ENCODE measurements around the gene FAHD2A. TPM values are rescaled to one million over a fixed set of nuclear protein-coding genes. Genes with fewer than 3 reads are reported as not detected.

FAHD2A gene
- total RNA-seq, 4 donors from 2014 or later: 10.7 to 112 (median 87.1) TPM

- Histone ChIP-seq H3K4me1 (peaks cover 0 to 23% (median 2%) of the 10 kb centered on the region in 4 donors), H3K27ac (no peak overlapping the region), H3K27me3 (no peaks in the 10 kb centered on the region), H3K9me3 (no peaks in the 10 kb centered on the region), H3K4me3 (no peak overlapping the region), H3K36me3 (no peaks in the 10 kb centered on the region)
- DNase-seq: no peak
- TF ChIP-seq CTCF (IDR thresholded peaks at IDR 0.05): no peak
- no peak for TF ChIP-seq POLR2A (IDR thresholded peaks at IDR 0.05)
Observed at GRCh38 chr2:95382686-95383634, 19.5 kb upstream of the FAHD2A start.

GRCh38 chr2:95383635-95384027 is 18.9 kb upstream of the FAHD2A start:
- Histone ChIP-seq H3K4me1 (peaks cover 0 to 23% (median 2%) of the 10 kb centered on the region in 4 donors), H3K9me3 (no peaks in the 10 kb centered on the region), H3K27me3 (no peaks in the 10 kb centered on the region), H3K36me3 (no peaks in the 10 kb centered on the region), H3K4me3 (no peak overlapping the region), H3K27ac (peak overlapping the region in 2 of 4 donors; percentile 91 to 94)
- TF ChIP-seq POLR2A (IDR thresholded peaks at IDR 0.05): no peak
- TF ChIP-seq CTCF (IDR thresholded peaks at IDR 0.05): no peak
- no peak for DNase-seq

DNA sequence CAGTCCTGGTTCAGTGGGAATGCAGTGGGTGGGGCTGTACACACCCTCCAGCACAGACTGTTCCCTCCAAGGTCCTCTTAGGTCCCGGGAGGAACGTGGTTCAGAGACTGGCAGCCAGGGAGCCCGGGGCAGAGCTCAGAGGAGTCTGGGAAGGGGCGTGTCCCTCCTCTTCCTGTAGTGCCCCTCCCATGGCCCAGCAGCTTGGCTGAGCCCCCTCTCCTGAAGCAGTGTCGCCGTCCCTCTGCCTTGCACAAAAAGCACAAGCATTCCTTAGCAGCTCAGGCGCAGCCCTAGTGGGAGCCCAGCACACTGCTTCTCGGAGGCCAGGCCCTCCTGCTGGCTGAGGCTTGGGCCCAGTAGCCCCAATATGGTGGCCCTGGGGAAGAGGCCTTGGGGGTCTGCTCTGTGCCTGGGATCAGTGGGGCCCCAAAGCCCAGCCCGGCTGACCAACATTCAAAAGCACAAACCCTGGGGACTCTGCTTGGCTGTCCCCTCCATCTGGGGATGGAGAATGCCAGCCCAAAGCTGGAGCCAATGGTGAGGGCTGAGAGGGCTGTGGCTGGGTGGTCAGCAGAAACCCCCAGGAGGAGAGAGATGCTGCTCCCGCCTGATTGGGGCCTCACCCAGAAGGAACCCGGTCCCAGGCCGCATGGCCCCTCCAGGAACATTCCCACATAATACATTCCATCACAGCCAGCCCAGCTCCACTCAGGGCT is 17.5 kb upstream of the FAHD2A start:
- Histone ChIP-seq H3K4me1 (peaks cover 0 to 33% (median 2%) of the 10 kb centered on the region in 4 donors), H3K4me3 (no peak overlapping the region), H3K27ac (peak overlapping the region in 3 of 4 donors; percentile 87 to 94 (median 91)), H3K36me3 (no peaks in the 10 kb centered on the region), H3K27me3 (no peaks in the 10 kb centered on the region), H3K9me3 (no peaks in the 10 kb centered on the region)
- TF ChIP-seq CTCF (IDR thresholded peaks at IDR 0.05) (peak in 3 of 6 experiments; percentile 34 to 42 (median 42)), POLR2A (IDR thresholded peaks at IDR 0.05) (peak in 1 of 2 donors; percentile 68)
- peak in 2 of 3 donors; percentile 84 to 89 for DNase-seq

- Histone ChIP-seq H3K27ac (peak overlapping the region in 3 of 4 donors; percentile 87 to 94 (median 91)), H3K27me3 (no peaks in the 10 kb centered on the region), H3K36me3 (no peaks in the 10 kb centered on the region), H3K4me1 (peaks cover 0 to 33% (median 2%) of the 10 kb centered on the region in 4 donors), H3K4me3 (no peak overlapping the region), H3K9me3 (no peaks in the 10 kb centered on the region)
- no peak for DNase-seq
- TF ChIP-seq POLR2A (IDR thresholded peaks at IDR 0.05) (no peak), CTCF (IDR thresholded peaks at IDR 0.05) (no peak)
Observed at GRCh38 chr2:95385570-95385984, 16.9 kb upstream of the FAHD2A start.

- Histone ChIP-seq H3K4me3 (no peak overlapping the region), H3K27ac (peak overlapping the region in 1 of 4 donors; percentile 94), H3K9me3 (no peaks in the 10 kb centered on the region), H3K4me1 (peaks cover 0 to 33% (median 3%) of the 10 kb centered on the region in 4 donors), H3K36me3 (no peaks in the 10 kb centered on the region), H3K27me3 (no peaks in the 10 kb centered on the region)
- no peak for TF ChIP-seq POLR2A (IDR thresholded peaks at IDR 0.05)
- TF ChIP-seq CTCF (IDR thresholded peaks at IDR 0.05): no peak
- DNase-seq: no peak
Observed at GRCh38 chr2:95386031-95386430, 16.5 kb upstream of the FAHD2A start.

Data from Peyer's patch (tissue), 4 donors.